Endodermal cell (in vitro differentiated cells): ENCODE data around the gene PDE5A. TPM values are rescaled to one million over a fixed set of nuclear protein-coding genes. Genes with fewer than 3 reads are reported as not detected.

Experiments
- DNase-seq: peaks from one replicate; pipeline ENCODE4 v3.0.0-alpha.2; 2017
- H3K27ac ChIP-seq: 2 replicates; pipeline ENCODE4 v1.5.1; 2013; ENCODE audit warnings: mild to moderate bottlenecking, low read depth, low read length, moderate library complexity
- H3K27me3 ChIP-seq: 2 replicates; pipeline ENCODE4 v1.6.1; 2013; ENCODE audit warnings: mild to moderate bottlenecking, low read length, moderate library complexity; ENCODE audit not compliant: insufficient read depth, control insufficient read depth, poor library complexity, severe bottlenecking
- H3K36me3 ChIP-seq: 2 replicates; pipeline ENCODE4 v1.7.0; 2013; ENCODE audit warnings: mild to moderate bottlenecking, low read length, moderate library complexity; ENCODE audit not compliant: control insufficient read depth, insufficient read depth
- H3K4me1 ChIP-seq: one replicate; pipeline ENCODE4 v1.7.0; 2013; ENCODE audit warnings: low read length; ENCODE audit not compliant: control insufficient read depth, insufficient read depth
- H3K4me3 ChIP-seq: 2 replicates; pipeline ENCODE4 v1.5.1; 2013; ENCODE audit warnings: mild to moderate bottlenecking, low read length, moderate library complexity
- H3K9ac ChIP-seq: 2 replicates; pipeline ENCODE4 v1.6.1; 2013; ENCODE audit warnings: mild to moderate bottlenecking, low read length, moderate library complexity; ENCODE audit not compliant: poor library complexity, severe bottlenecking; ENCODE audit errors: extremely low read depth
- H3K9me3 ChIP-seq: 2 replicates; pipeline ENCODE4 v1.6.1; 2013; ENCODE audit warnings: mild to moderate bottlenecking, low read length, moderate library complexity; ENCODE audit not compliant: control insufficient read depth
- H3K27ac Mint-ChIP-seq: 2 replicates; pipeline ENCODE4 v1.8.0; 2020; ENCODE audit warnings: mixed read lengths
- H3K27me3 Mint-ChIP-seq: 2 replicates; pipeline ENCODE4 v1.8.0; 2021; ENCODE audit warnings: mild to moderate bottlenecking, mixed read lengths; ENCODE audit not compliant: insufficient read depth
- H3K36me3 Mint-ChIP-seq: 2 replicates; pipeline ENCODE4 v1.8.0; 2020; ENCODE audit warnings: low read depth, mixed read lengths
- H3K4me1 Mint-ChIP-seq: 2 replicates; pipeline ENCODE4 v1.8.0; 2020; ENCODE audit warnings: mixed read lengths
- H3K4me3 Mint-ChIP-seq: 2 replicates; pipeline ENCODE4 v1.8.0; 2020; ENCODE audit warnings: mild to moderate bottlenecking, moderate library complexity, mixed read lengths
- H3K9me3 Mint-ChIP-seq: 2 replicates; pipeline ENCODE4 v1.8.0; 2020; ENCODE audit warnings: mild to moderate bottlenecking, mixed read lengths
- WGBS, 2 experiments: methylation state at CpG; one replicate each; pipeline versions ENCODE4 v1.1.5 to v1.1.7; 2013; ENCODE audit warnings: missing lambda C conversion rate in 2 of 2, mixed read lengths in 1 of 2; ENCODE audit not compliant: insufficient coverage in 1 of 2, insufficient read length in 1 of 2; 5-methylcytosine and 5-hydroxymethylcytosine counted together
- total RNA-seq, 2 donors: library from RNA; stranded (reverse); fragmentation: NEBNext Ultra II Directional in 1 of 2; extraction: Animal tissue kit (Norgen Biotek cat#: 25700) in 1 of 2; gene quantifications; 2 replicates in 1 of 2; 3 replicates in 1 of 2; pipeline ENCODE4 v1.2.1, GENCODE V29; 2021
- TF ChIP-seq, protein P1 (sequence below): fragments of 200-600 bp; sonication (generic); conservative IDR thresholded peaks from 2 replicates; pipeline ENCODE4 v1.5.0; 2021; ENCODE audit warnings: antibody characterized with exemption, mild to moderate bottlenecking

PDE5A gene
- total RNA-seq, 2 donors from 2014 or later = 36.3 to 37.8 TPM

DNA sequence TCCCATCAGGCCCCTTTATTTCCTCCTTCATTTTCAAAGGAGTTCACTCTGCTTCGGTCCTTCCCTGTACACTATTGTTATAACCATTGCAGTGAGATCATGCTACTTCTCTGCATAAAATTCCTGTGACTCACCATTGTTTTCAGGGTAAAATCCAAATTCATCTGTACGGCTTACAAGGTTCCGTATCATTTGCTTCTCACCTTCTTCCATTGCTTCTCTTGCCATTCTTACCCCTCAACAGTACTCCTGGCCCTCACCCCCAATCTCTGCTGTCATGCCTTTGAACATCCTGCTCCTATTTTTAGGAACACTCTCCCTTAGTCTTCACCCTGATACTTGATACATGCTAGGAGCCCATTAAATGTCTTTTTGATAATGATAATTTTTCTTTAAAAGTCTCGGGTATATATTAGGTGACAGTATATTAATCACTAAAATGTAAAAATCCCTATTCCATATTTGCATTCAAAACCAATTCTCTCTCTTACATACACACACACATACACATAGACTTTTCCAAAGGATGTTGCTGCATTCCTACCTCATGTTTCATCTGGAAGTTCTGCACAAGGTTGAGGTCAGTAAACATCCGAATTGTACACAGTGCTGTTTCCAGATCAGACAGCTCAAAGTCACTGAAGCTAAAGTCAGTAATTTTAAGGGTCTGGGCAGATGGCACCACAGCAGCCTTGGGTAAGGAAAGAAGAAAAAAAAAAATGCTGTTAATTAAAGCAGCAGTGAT is 103.4 kb downstream of the PDE5A start:
- Mint-ChIP-seq H3K36me3 (peaks cover 16% of the 10 kb centered on the region), H3K4me1 (peaks cover 11% of the 10 kb centered on the region), H3K27ac (no peak overlapping the region), H3K27me3 (no peaks in the 10 kb centered on the region), H3K4me3 (no peak overlapping the region), H3K9me3 (no peaks in the 10 kb centered on the region)
- Histone ChIP-seq H3K9ac (no peak overlapping the region), H3K27ac (no peak overlapping the region), H3K36me3 (peaks cover 17% of the 10 kb centered on the region), H3K27me3 (no peaks in the 10 kb centered on the region), H3K9me3 (no peaks in the 10 kb centered on the region), H3K4me1 (peaks cover 3% of the 10 kb centered on the region), H3K4me3 (no peak overlapping the region)
- WGBS, 2 experiments = 94 to 97% methylated on average over 4 of the region's 5 CpGs
- no peak for DNase-seq
- TF ChIP-seq, protein P1, sequence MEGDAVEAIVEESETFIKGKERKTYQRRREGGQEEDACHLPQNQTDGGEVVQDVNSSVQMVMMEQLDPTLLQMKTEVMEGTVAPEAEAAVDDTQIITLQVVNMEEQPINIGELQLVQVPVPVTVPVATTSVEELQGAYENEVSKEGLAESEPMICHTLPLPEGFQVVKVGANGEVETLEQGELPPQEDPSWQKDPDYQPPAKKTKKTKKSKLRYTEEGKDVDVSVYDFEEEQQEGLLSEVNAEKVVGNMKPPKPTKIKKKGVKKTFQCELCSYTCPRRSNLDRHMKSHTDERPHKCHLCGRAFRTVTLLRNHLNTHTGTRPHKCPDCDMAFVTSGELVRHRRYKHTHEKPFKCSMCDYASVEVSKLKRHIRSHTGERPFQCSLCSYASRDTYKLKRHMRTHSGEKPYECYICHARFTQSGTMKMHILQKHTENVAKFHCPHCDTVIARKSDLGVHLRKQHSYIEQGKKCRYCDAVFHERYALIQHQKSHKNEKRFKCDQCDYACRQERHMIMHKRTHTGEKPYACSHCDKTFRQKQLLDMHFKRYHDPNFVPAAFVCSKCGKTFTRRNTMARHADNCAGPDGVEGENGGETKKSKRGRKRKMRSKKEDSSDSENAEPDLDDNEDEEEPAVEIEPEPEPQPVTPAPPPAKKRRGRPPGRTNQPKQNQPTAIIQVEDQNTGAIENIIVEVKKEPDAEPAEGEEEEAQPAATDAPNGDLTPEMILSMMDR = no peak

DNA sequence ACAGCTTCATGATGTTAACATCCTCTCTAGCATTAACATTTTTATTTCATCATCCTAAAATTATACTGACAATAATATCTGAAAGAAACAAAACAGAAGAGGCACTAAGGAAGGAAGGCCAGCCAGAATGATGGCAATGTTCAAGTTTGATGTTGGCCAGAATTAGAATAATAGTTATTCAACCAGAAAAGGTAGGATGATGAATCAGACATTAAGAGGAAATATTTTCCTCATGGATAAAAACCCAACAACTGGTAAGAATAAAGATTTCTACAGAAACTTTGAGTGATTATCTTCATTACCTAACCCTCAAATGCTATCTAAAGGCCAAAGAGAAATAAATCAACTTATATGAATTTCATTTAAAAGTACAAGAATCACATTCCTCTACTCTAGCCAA is 105.2 kb downstream of the PDE5A start:
- no peaks in the 10 kb centered on the region for H3K27me3 Mint-ChIP-seq
- H3K27me3 ChIP-seq = no peaks in the 10 kb centered on the region
- no peak overlapping the region for H3K4me3 ChIP-seq
- H3K4me3 Mint-ChIP-seq = no peak overlapping the region
- TF ChIP-seq, protein P1 = no peak
- H3K9me3 Mint-ChIP-seq = no peaks in the 10 kb centered on the region
- no peak for DNase-seq
- no peaks in the 10 kb centered on the region for H3K9me3 ChIP-seq
- peaks cover 23% of the 10 kb centered on the region for H3K36me3 ChIP-seq
- H3K4me1 Mint-ChIP-seq = peaks cover 11% of the 10 kb centered on the region
- H3K9ac ChIP-seq = no peak overlapping the region
- no peak overlapping the region for H3K27ac Mint-ChIP-seq
- H3K4me1 ChIP-seq = peaks cover 3% of the 10 kb centered on the region
- H3K36me3 Mint-ChIP-seq = peaks cover 13% of the 10 kb centered on the region
- no peak overlapping the region for H3K27ac ChIP-seq

DNA sequence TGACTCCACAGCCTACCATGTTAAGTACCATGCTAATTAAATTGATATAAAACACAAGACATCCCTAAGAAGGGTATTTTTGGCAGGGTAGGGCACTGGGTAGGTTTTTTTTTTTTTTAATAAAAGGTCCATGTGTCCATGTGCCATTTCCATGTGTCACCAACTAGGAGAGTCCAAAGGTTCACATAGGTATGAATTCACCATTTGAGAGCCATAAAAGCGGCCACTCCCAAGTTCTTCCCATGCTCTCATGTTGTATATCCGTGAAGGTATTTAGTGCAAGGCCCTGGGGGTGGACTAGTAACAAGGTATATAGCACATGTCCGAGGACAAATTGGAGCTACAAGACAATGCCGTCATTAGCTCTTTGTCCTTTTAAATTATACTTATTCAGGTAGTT is 107.3 kb downstream of the PDE5A start:
- 99 to 100% methylated on average over 1 to 4 of the region's 4 CpGs for WGBS, 2 experiments
- Mint-ChIP-seq H3K4me3 (no peak overlapping the region), H3K9me3 (no peaks in the 10 kb centered on the region), H3K27ac (no peak overlapping the region), H3K4me1 (no peaks in the 10 kb centered on the region), H3K27me3 (no peaks in the 10 kb centered on the region), H3K36me3 (peaks cover 24% of the 10 kb centered on the region)
- Histone ChIP-seq H3K4me1 (peaks cover under 1% of the 10 kb centered on the region), H3K9ac (no peak overlapping the region), H3K36me3 (peaks cover 32% of the 10 kb centered on the region), H3K27me3 (no peaks in the 10 kb centered on the region), H3K27ac (no peak overlapping the region), H3K9me3 (no peaks in the 10 kb centered on the region), H3K4me3 (no peak overlapping the region)
- TF ChIP-seq, protein P1 = no peak
- DNase-seq = no peak
